Stimulated activated CD8-positive, alpha-beta memory T cell treated with anti-CD3 and anti-CD28 coated beads, Interleukin-4, amount 100 ng/mL, for 4 hours (primary cell): ENCODE data around the gene MICU1.

Source experiments
- DNase-seq, 2 donors: peaks; one replicate each; pipeline ENCODE4 v3.0.0-alpha.2; 2020; ENCODE audit warnings: low read depth in 2 of 2, low spot score in 1 of 2

The MICU1 gene

GRCh38 chr10:72630144-72630543 lies 4.3 kb upstream of the MICU1 start:
- DNase-seq: no peak

- no peak for DNase-seq
Measured at GRCh38 chr10:72626444-72626754, 520 bp upstream of the MICU1 start.

GRCh38 chr10:72625276-72625607 lies 637 bp downstream of the MICU1 start:
- DNase-seq: no peak

- no peak for DNase-seq
Measured at GRCh38 chr10:72622271-72622670, 3.6 kb downstream of the MICU1 start.

GRCh38 chr10:72616716-72617115 lies 9.2 kb downstream of the MICU1 start:
- DNase-seq: no peak

- DNase-seq: no peak
Measured at GRCh38 chr10:72615970-72616369, 9.9 kb downstream of the MICU1 start.

GRCh38 chr10:72612203-72612826 lies 13.6 kb downstream of the MICU1 start:
- no peak for DNase-seq

- DNase-seq: no peak
Measured at GRCh38 chr10:72611783-72612182, 14.1 kb downstream of the MICU1 start.

- no peak for DNase-seq
Measured at GRCh38 chr10:72610466-72610865, 15.4 kb downstream of the MICU1 start.

GRCh38 chr10:72605122-72605521 lies 20.8 kb downstream of the MICU1 start:
- no peak for DNase-seq

GRCh38 chr10:72601144-72601543 lies 24.7 kb downstream of the MICU1 start:
- no peak for DNase-seq

GRCh38 chr10:72598769-72599701 lies 26.8 kb downstream of the MICU1 start:
- no peak for DNase-seq

GRCh38 chr10:72597897-72598296 lies 28.0 kb downstream of the MICU1 start:
- no peak for DNase-seq

GRCh38 chr10:72595436-72595835 lies 30.4 kb downstream of the MICU1 start:
- DNase-seq: no peak

GRCh38 chr10:72593963-72594362 lies 31.9 kb downstream of the MICU1 start:
- DNase-seq: no peak

- no peak for DNase-seq
Measured at GRCh38 chr10:72588266-72588665, 37.6 kb downstream of the MICU1 start.

- no peak for DNase-seq
Measured at GRCh38 chr10:72587568-72587967, 38.3 kb downstream of the MICU1 start.

- no peak for DNase-seq
Measured at GRCh38 chr10:72574636-72575035, 51.2 kb downstream of the MICU1 start.

- DNase-seq: no peak
Measured at GRCh38 chr10:72573079-72573478, 52.8 kb downstream of the MICU1 start.

- no peak for DNase-seq
Measured at GRCh38 chr10:72567889-72568640, 57.8 kb downstream of the MICU1 start.

- DNase-seq: no peak
Measured at GRCh38 chr10:72567421-72567820, 58.5 kb downstream of the MICU1 start.

GRCh38 chr10:72564596-72564995 lies 61.3 kb downstream of the MICU1 start:
- no peak for DNase-seq
